IMR-90 (cell line): ENCODE results near the gene MBL2. TPM values are rescaled to one million over a fixed set of nuclear protein-coding genes. Genes with fewer than 3 reads are reported as not detected.

ENCODE experiments used
- ATAC-seq: fragments of 200-7000 bp; cut with Tn5 transposase; 2 replicates; pipeline ENCODE4 v1.9.1; 2020; ENCODE audit warnings: low read depth, mild to moderate bottlenecking, moderate library complexity
- BruUV-seq: library from RNA; stranded (reverse); fragments of 400-500 nt; replicated peaks from 2 replicates; lab custom pipeline; 2021; lab: Mats Ljungman, UMichigan
- CTCF ChIA-PET: fragments of 300-600 bp; formaldehyde crosslinking; extraction: SDS; loops from one replicate; lab custom pipeline; 2021; ENCODE audit warnings: antibody characterized with exemption; lab: Yijun Ruan, JAX
- POLR2A ChIA-PET: fragments of 300-600 bp; sonication (Branson Sonifier 250); formaldehyde crosslinking; loops from one replicate; lab custom pipeline; 2022; ENCODE audit warnings: antibody characterized with exemption; ENCODE audit not compliant: unreplicated experiment; lab: Charles Lee
- DNase-seq: peaks from one replicate; pipeline ENCODE4 v3.0.0; 2013
- H2AFZ ChIP-seq: replicated peaks from 2 replicates; pipeline ENCODE3; 2013; ENCODE audit warnings: low read length, mild to moderate bottlenecking; ENCODE audit not compliant: poor library complexity
- H2AK5ac ChIP-seq: 2 replicates; pipeline ENCODE4 v1.6.1; 2013; ENCODE audit warnings: low read depth, low read length, inconsistent platforms
- H2AK9ac ChIP-seq: replicated peaks from 2 replicates; pipeline ENCODE3; 2013; ENCODE audit warnings: mild to moderate bottlenecking, low read depth, low read length, moderate library complexity; ENCODE audit not compliant: poor library complexity
- H2BK120ac ChIP-seq: 2 replicates; pipeline ENCODE4 v1.6.1; 2013; ENCODE audit warnings: low read depth, low read length, inconsistent platforms
- H2BK15ac ChIP-seq: 3 replicates; pipeline ENCODE4 v1.6.1; 2013; ENCODE audit warnings: low read depth, low read length, inconsistent platforms
- H2BK20ac ChIP-seq: 2 replicates; pipeline ENCODE4 v1.6.1; 2013; ENCODE audit warnings: low read depth, mild to moderate bottlenecking, inconsistent platforms, low read length, moderate library complexity
- H2BK5ac ChIP-seq: 2 replicates; pipeline ENCODE4 v1.6.1; 2013; ENCODE audit warnings: mild to moderate bottlenecking, low read depth, low read length, inconsistent platforms; ENCODE audit not compliant: poor library complexity, severe bottlenecking
- H3K14ac ChIP-seq: replicated peaks from 2 replicates; pipeline ENCODE4 v1.6.1; 2013; ENCODE audit warnings: low read depth, low read length, inconsistent platforms
- H3K18ac ChIP-seq: 2 replicates; pipeline ENCODE4 v1.6.1; 2013; ENCODE audit warnings: low read depth, low read length, control low read depth
- H3K23ac ChIP-seq: 2 replicates; pipeline ENCODE4 v1.6.1; 2013; ENCODE audit warnings: low read depth, low read length, inconsistent platforms
- H3K27ac ChIP-seq: 2 replicates; pipeline ENCODE4 v1.5.1; 2013; ENCODE audit warnings: mild to moderate bottlenecking, control low read depth, low read length; ENCODE audit not compliant: insufficient read depth
- H3K27me3 ChIP-seq: 2 replicates; pipeline ENCODE4 v1.6.1; 2013; ENCODE audit warnings: low read length; ENCODE audit not compliant: control insufficient read depth, insufficient read depth
- H3K36me3 ChIP-seq: 2 replicates; pipeline ENCODE4 v1.6.1; 2013; ENCODE audit warnings: low read length, mixed read lengths; ENCODE audit not compliant: control insufficient read depth, insufficient read depth
- H3K4ac ChIP-seq: 2 replicates; pipeline ENCODE4 v1.6.1; 2013; ENCODE audit warnings: low read depth, low read length, inconsistent platforms
- H3K4me1 ChIP-seq: 2 replicates; pipeline ENCODE4 v1.6.1; 2013; ENCODE audit warnings: low read length, mixed read lengths; ENCODE audit not compliant: control insufficient read depth, insufficient read depth
- H3K4me2 ChIP-seq: 2 replicates; pipeline ENCODE4 v1.6.1; 2013; ENCODE audit warnings: low read depth, mild to moderate bottlenecking, control low read depth, low read length, moderate library complexity
- H3K4me3 ChIP-seq: 2 replicates; pipeline ENCODE4 v1.5.1; 2013; ENCODE audit warnings: low read depth, mild to moderate bottlenecking, control low read depth, low read length, moderate library complexity; ENCODE audit not compliant: insufficient read depth
- H3K56ac ChIP-seq: 2 replicates; pipeline ENCODE4 v1.6.1; 2013; ENCODE audit warnings: low read length, inconsistent platforms; ENCODE audit not compliant: insufficient read depth; ENCODE audit errors: extremely low read depth
- H3K79me1 ChIP-seq, 2 experiments: 2 replicates each; pipeline ENCODE4 v1.6.1; 2013; ENCODE audit warnings: low read length in 2 of 2, inconsistent platforms in 1 of 2, low read depth in 1 of 2
- H3K9ac ChIP-seq: 2 replicates; pipeline ENCODE4 v1.6.1; 2013; ENCODE audit warnings: low read depth, low read length, control low read depth
- H3K9me1 ChIP-seq: 2 replicates; pipeline ENCODE4 v1.6.1; 2013; ENCODE audit warnings: low read length, inconsistent platforms; ENCODE audit not compliant: insufficient read depth
- H3K9me3 ChIP-seq: 2 replicates; pipeline ENCODE4 v1.6.1; 2013; ENCODE audit warnings: low read length; ENCODE audit not compliant: control insufficient read depth, insufficient read depth
- H4K20me1 ChIP-seq: 2 replicates; pipeline ENCODE4 v1.6.1; 2013; ENCODE audit warnings: low read length, inconsistent platforms; ENCODE audit not compliant: insufficient read depth
- H4K5ac ChIP-seq: 2 replicates; pipeline ENCODE4 v1.6.1; 2013; ENCODE audit warnings: mild to moderate bottlenecking, low read depth, low read length, control low read depth
- H4K8ac ChIP-seq, 2 experiments: 2 replicates each; pipeline ENCODE4 v1.6.1; 2013; ENCODE audit warnings: low read depth in 2 of 2, low read length in 2 of 2, control low read depth in 1 of 2, inconsistent platforms in 1 of 2
- H4K91ac ChIP-seq: 2 replicates; pipeline ENCODE4 v1.6.1; 2013; ENCODE audit warnings: low read depth, low read length, inconsistent platforms; ENCODE audit not compliant: insufficient read depth
- CEBPB ChIP-seq: IDR thresholded peaks from 2 replicates; pipeline ENCODE4 v1.6.1; 2012; ENCODE audit warnings: low read depth, low read length, improper control_type of control experiment
- CHD1 ChIP-seq: IDR thresholded peaks from 2 replicates; pipeline ENCODE4 v1.6.1; 2012; ENCODE audit warnings: low read depth, low read length, improper control_type of control experiment
- ELK1 ChIP-seq: fragments of 150-350 bp; IDR thresholded peaks from 2 replicates; pipeline ENCODE4 v1.6.1; 2016; ENCODE audit warnings: low read depth, mild to moderate bottlenecking, low read length, moderate library complexity, borderline replicate concordance
- FOS ChIP-seq: fragments of 150-350 bp; IDR thresholded peaks from 2 replicates; pipeline ENCODE4 v1.6.1; 2016; ENCODE audit warnings: low read depth, low read length
- MAZ ChIP-seq: IDR thresholded peaks from 2 replicates; pipeline ENCODE4 v1.6.1; 2012; ENCODE audit warnings: low read depth, mild to moderate bottlenecking, low read length, improper control_type of control experiment, moderate library complexity, borderline replicate concordance
- MXI1 ChIP-seq: IDR thresholded peaks from 2 replicates; pipeline ENCODE4 v1.6.1; 2012; ENCODE audit warnings: low read depth, mild to moderate bottlenecking, low read length, moderate library complexity, borderline replicate concordance
- NFE2L2 ChIP-seq: fragments of 150-350 bp; IDR thresholded peaks from 2 replicates; pipeline ENCODE4 v1.6.1; 2016; ENCODE audit warnings: low read depth, mild to moderate bottlenecking, low read length
- RAD21 ChIP-seq: IDR thresholded peaks from 2 replicates; pipeline ENCODE4 v1.6.1; 2012; ENCODE audit warnings: low read length, improper control_type of control experiment
- RCOR1 ChIP-seq: IDR thresholded peaks from 2 replicates; pipeline ENCODE4 v1.6.1; 2012; ENCODE audit warnings: mild to moderate bottlenecking, low read length, improper control_type of control experiment; ENCODE audit not compliant: insufficient replicate concordance
- WGBS, 2 experiments: methylation state at CpG; one replicate each; pipeline versions ENCODE4 v1.1.5 to v1.1.7; 2013; ENCODE audit warnings: missing lambda C conversion rate in 2 of 2; ENCODE audit not compliant: insufficient read length in 1 of 2; ENCODE audit errors: extremely low coverage in 2 of 2; 5-methylcytosine and 5-hydroxymethylcytosine counted together
- dilution Hi-C: fragments of 300-500 bp; cut with HindIII; formaldehyde crosslinking; loops from one replicate; pipeline ENCODE4 v1.14.3; 2018; ENCODE audit warnings: low sequenced_read_pairs; ENCODE audit not compliant: unreplicated experiment
- in situ Hi-C: fragments of 300-500 bp; cut with MboI; formaldehyde crosslinking; loops from 3 replicates; pipeline ENCODE4 v1.14.3; 2019; ENCODE audit warnings: low sequenced_read_pairs, inconsistent platforms, mixed read lengths
- intact Hi-C: fragments of 100-400 bp; cut with micrococcal nuclease; formaldehyde crosslinking; loops from 2 replicates; pipeline ENCODE4 v1.10.0; 2022
- polyA plus RNA-seq, 3 experiments: library from polyadenylated mRNA; depleted of rRNA; stranded (reverse); fragments of >200 nt; gene quantifications; 2 replicates each; pipeline ENCODE4 v1.2.3, GENCODE V29; 2012; ENCODE audit warnings: low replicate concordance in 1 of 3
- total RNA-seq: library from RNA; depleted of rRNA; stranded (reverse); fragments of >200 nt; gene quantifications from 2 replicates; pipeline ENCODE4 v1.2.3, GENCODE V29; 2012

Gene MBL2
- total and polyA plus RNA-seq, 2 of the 4 experiments (the other 2 are of a cell fraction), result not detected

- Histone ChIP-seq H2BK120ac (no peak overlapping the region), H2BK15ac (no peak overlapping the region), H3K9me1 (no peaks in the 10 kb centered on the region), H3K23ac (no peak overlapping the region), H3K4ac (no peak overlapping the region), H3K4me3 (no peak overlapping the region), H2AK5ac (no peak overlapping the region), H4K91ac (no peak overlapping the region), H3K18ac (no peak overlapping the region), H4K20me1 (no peaks in the 10 kb centered on the region), H3K9me3 (no peaks in the 10 kb centered on the region), H2BK20ac (no peak overlapping the region), H3K4me1 (peaks cover 3% of the 10 kb centered on the region; the same call in 1 of the 2 replicates), H4K8ac (no peak overlapping the region), H2BK5ac (no peak overlapping the region), H4K5ac (no peak overlapping the region), H2AFZ (no peak overlapping the region), H3K56ac (no peak overlapping the region), H3K14ac (no peak overlapping the region), H3K79me1 (no peaks in the 10 kb centered on the region), H3K9ac (no peak overlapping the region), H2AK9ac (no peak overlapping the region), H3K36me3 (no peaks in the 10 kb centered on the region), H3K27me3 (no peaks in the 10 kb centered on the region; the same call in none of the 2 replicates), H3K4me2 (no peak overlapping the region), H3K27ac (no peak overlapping the region)
- DNase-seq (no peak), ATAC-seq (no peak)
- ChIA-PET POLR2A (no interaction called here), CTCF (interaction anchor here (1.1 kb wide), 1 partner anchor 9 kb away, joined by 3 read pairs; no protein-coding TSS in a partner anchor)
- no peak for TF ChIP-seq MXI1
- no peak for TF ChIP-seq RAD21
- TF ChIP-seq CHD1, result no peak
- TF ChIP-seq CEBPB, result no peak
- TF ChIP-seq MAZ, result no peak
- TF ChIP-seq NFE2L2, result no peak
- no peak for TF ChIP-seq FOS
- TF ChIP-seq ELK1, result no peak
- no peak for TF ChIP-seq RCOR1
- in situ Hi-C loops (no loop called here), intact Hi-C loops (no loop called here), dilution Hi-C loops (no loop called here)
- BruUV-seq, result no TSS peak
- WGBS, 2 experiments, result no CpG with 5 or more reads among the region's 2 CpGs
Observed at GRCh38 chr10:52758406-52758805, 14.2 kb downstream of the MBL2 start.
